Kidney (tissue), 14 donors: Measurements from ENCODE around the gene AP1AR. TPM values are rescaled to one million over a fixed set of nuclear protein-coding genes. Genes with fewer than 3 reads are reported as not detected.

Experiments used
- DNase-seq, 5 donors: peaks; one replicate each; pipeline ENCODE4 v3.0.0-alpha.2; 2013 to 2020
- FAIRE-seq: peaks from 2 replicates; lab custom pipeline; 2012; peaks lifted over from hg19 to GRCh38; lab: Jason Lieb, UNC
- H3K27ac ChIP-seq, 2 donors: one replicate each; pipeline ENCODE4 v1.7.0; 2013; ENCODE audit warnings: low read depth in 2 of 2, low read length in 2 of 2, inconsistent platforms in 1 of 2
- H3K27me3 ChIP-seq: one replicate; pipeline ENCODE4 v1.7.1; 2013; ENCODE audit warnings: low read length, inconsistent platforms; ENCODE audit not compliant: control insufficient read depth, insufficient read depth
- H3K36me3 ChIP-seq, 3 donors: one replicate each; pipeline versions ENCODE4 v1.7.0 to v1.7.1; 2013; ENCODE audit warnings: low read length in 3 of 3, control low read depth in 1 of 3, inconsistent platforms in 1 of 3; ENCODE audit not compliant: insufficient read depth in 3 of 3, control insufficient read depth in 2 of 3
- H3K4me1 ChIP-seq, 3 donors: one replicate each; pipeline versions ENCODE4 v1.7.0 to v1.7.1; 2013; ENCODE audit warnings: low read length in 3 of 3, inconsistent platforms in 1 of 3, low read depth in 1 of 3; ENCODE audit not compliant: control insufficient read depth in 2 of 3, insufficient read depth in 2 of 3
- H3K4me3 ChIP-seq, 3 donors: one replicate each; pipeline versions ENCODE4 v1.7.0 to v1.8.1; 2013; ENCODE audit warnings: low read length in 3 of 3, control low read depth in 1 of 3, inconsistent platforms in 1 of 3
- H3K9ac ChIP-seq, 3 donors: one replicate each; pipeline versions ENCODE4 v1.7.0 to v1.7.1; 2013; ENCODE audit warnings: low read length in 3 of 3, control low read depth in 1 of 3, inconsistent platforms in 1 of 3
- H3K9me3 ChIP-seq, 3 donors: one replicate each; pipeline versions ENCODE4 v1.7.0 to v1.7.1; 2013; ENCODE audit warnings: low read length in 3 of 3, control low read depth in 1 of 3, inconsistent platforms in 1 of 3; ENCODE audit not compliant: control insufficient read depth in 2 of 3, insufficient read depth in 1 of 3
- CTCF ChIP-seq: IDR thresholded peaks from 3 replicates; pipeline ENCODE4 v1.5.1; 2012; ENCODE audit warnings: mild to moderate bottlenecking, moderate library complexity, borderline replicate concordance; ENCODE audit not compliant: insufficient read depth; ENCODE audit errors: extremely low read depth
- intact Hi-C: fragments of 100-400 bp; cut with DNase I; formaldehyde crosslinking; loops from one replicate; pipeline ENCODE4 v1.11.1; 2022
- polyA plus RNA-seq: library from polyadenylated mRNA; stranded (reverse); fragments of 350-450 nt; fragmentation: Illumina TruSeq; extraction: RNeasy Lipid Tissue Mini Kit (QIAGEN cat#74804); gene quantifications from one replicate; pipeline ENCODE4 v1.2.3, GENCODE V29; 2014; ENCODE audit warnings: low read depth, low replicate concordance; ENCODE audit not compliant: insufficient read depth
- total RNA-seq: library from RNA; stranded (reverse); fragmentation: NEBNext Ultra II Directional; extraction: Animal tissue kit (Norgen Biotek cat#: 25700); gene quantifications from one replicate; pipeline ENCODE4 v1.2.1, GENCODE V29; 2021
- donor health status: control.
- donor health status: control.
- donor health status: control.
- donor health status: control.
- donor health status: control.
- donor health status: DM: yes; HTN: yes; CAD: no.
- donor health status: Normal renal cell carcinoma (clear cell type).

The AP1AR gene
- total and polyA plus RNA-seq, 2 donors from 2014 or later: 8.7 to 20.3 TPM

GRCh38 chr4:112189754-112190153 lies 41.8 kb upstream of the AP1AR start:
- no peak for FAIRE-seq
- H3K9me3 ChIP-seq: no peaks in the 10 kb centered on the region
- no peak for TF ChIP-seq CTCF
- DNase-seq: no peak
- no peak overlapping the region for H3K27ac ChIP-seq
- H3K4me3 ChIP-seq: no peak overlapping the region
- H3K4me1 ChIP-seq: no peaks in the 10 kb centered on the region
- no peaks in the 10 kb centered on the region for H3K36me3 ChIP-seq
- H3K9ac ChIP-seq: no peak overlapping the region
- no peaks in the 10 kb centered on the region for H3K27me3 ChIP-seq
- intact Hi-C loops: no loop called here

- no peak for FAIRE-seq
Measured at GRCh38 chr4:112190684-112191083, 40.9 kb upstream of the AP1AR start.

GRCh38 chr4:112196461-112196860 lies 35.1 kb upstream of the AP1AR start:
- H3K4me1 ChIP-seq: no peaks in the 10 kb centered on the region
- no peaks in the 10 kb centered on the region for H3K27me3 ChIP-seq
- DNase-seq (no peak), FAIRE-seq (no peak)
- H3K36me3 ChIP-seq: no peaks in the 10 kb centered on the region
- H3K4me3 ChIP-seq: no peak overlapping the region
- H3K9me3 ChIP-seq: no peaks in the 10 kb centered on the region
- intact Hi-C loops: no loop called here
- no peak for TF ChIP-seq CTCF
- no peak overlapping the region for H3K27ac ChIP-seq
- H3K9ac ChIP-seq: no peak overlapping the region

More at GRCh38 chr4:112190684-112191083, 40.9 kb upstream of the AP1AR start:
- no peak for TF ChIP-seq CTCF
- Histone ChIP-seq H3K9ac (no peak overlapping the region), H3K36me3 (no peaks in the 10 kb centered on the region), H3K4me1 (no peaks in the 10 kb centered on the region), H3K9me3 (no peaks in the 10 kb centered on the region), H3K27me3 (no peaks in the 10 kb centered on the region), H3K4me3 (no peak overlapping the region), H3K27ac (no peak overlapping the region)
- no peak for DNase-seq
- intact Hi-C loops: no loop called here

- H3K9me3 ChIP-seq: no peaks in the 10 kb centered on the region
- H3K4me1 ChIP-seq: no peaks in the 10 kb centered on the region
- no peak overlapping the region for H3K4me3 ChIP-seq
- H3K9ac ChIP-seq: no peak overlapping the region
- no peak for TF ChIP-seq CTCF
- H3K27ac ChIP-seq: no peak overlapping the region
- no peaks in the 10 kb centered on the region for H3K27me3 ChIP-seq
- DNase-seq (no peak), FAIRE-seq (no peak)
- intact Hi-C loops: no loop called here
- H3K36me3 ChIP-seq: no peaks in the 10 kb centered on the region
Measured at GRCh38 chr4:112199041-112199440, 32.5 kb upstream of the AP1AR start.
